H9 (cell line): ENCODE measurements around the gene TBC1D28. TPM values are rescaled to one million over a fixed set of nuclear protein-coding genes. Genes with fewer than 3 reads are reported as not detected.
"Not testable (repeated sequence)": the region's sequence is repeated elsewhere in the genome, so short reads cannot be mapped to it uniquely, and the experiment has no call there.

ENCODE experiments used
- DNase-seq: peaks from one replicate; pipeline ENCODE4 v3.0.0-alpha.2; 2017
- H2AFZ ChIP-seq: one replicate; pipeline ENCODE4 v1.6.1; 2013; ENCODE audit warnings: mild to moderate bottlenecking, low read length, control low read depth, moderate library complexity
- H2AK5ac ChIP-seq: 2 replicates; pipeline ENCODE4 v1.6.1; 2013; ENCODE audit warnings: low read length, control low read depth, mixed read lengths; ENCODE audit not compliant: insufficient read length
- H2BK120ac ChIP-seq: one replicate; pipeline ENCODE4 v1.6.1; 2013; ENCODE audit warnings: low read depth, mild to moderate bottlenecking, low read length, control low read depth, inconsistent platforms; ENCODE audit not compliant: poor library complexity, severe bottlenecking
- H2BK12ac ChIP-seq: 2 replicates; pipeline ENCODE4 v1.6.1; 2013; ENCODE audit warnings: low read length, control low read depth, mixed read lengths, low read depth; ENCODE audit not compliant: insufficient read length
- H2BK15ac ChIP-seq: 2 replicates; pipeline ENCODE4 v1.6.1; 2013; ENCODE audit warnings: low read depth, low read length, control low read depth
- H2BK20ac ChIP-seq: one replicate; pipeline ENCODE4 v1.6.1; 2013; ENCODE audit warnings: low read depth, mild to moderate bottlenecking, low read length, control low read depth, inconsistent platforms; ENCODE audit not compliant: poor library complexity, severe bottlenecking
- H2BK5ac ChIP-seq: 2 replicates; pipeline ENCODE4 v1.6.1; 2013; ENCODE audit warnings: low read length, control low read depth, mixed read lengths; ENCODE audit not compliant: insufficient read length
- H3K14ac ChIP-seq: 2 replicates; pipeline ENCODE4 v1.6.1; 2013; ENCODE audit warnings: low read length, control low read depth; ENCODE audit not compliant: insufficient read depth
- H3K18ac ChIP-seq: 2 replicates; pipeline ENCODE4 v1.6.1; 2013; ENCODE audit warnings: low read depth, mild to moderate bottlenecking, mixed read lengths, low read length, control low read depth; ENCODE audit not compliant: insufficient read length
- H3K23ac ChIP-seq: 2 replicates; pipeline ENCODE4 v1.6.1; 2013; ENCODE audit warnings: low read length, control low read depth, mixed read lengths, low read depth; ENCODE audit not compliant: insufficient read length
- H3K23me2 ChIP-seq: 2 replicates; pipeline ENCODE4 v1.6.1; 2013; ENCODE audit warnings: low read depth, mild to moderate bottlenecking, mixed read lengths, low read length, control low read depth; ENCODE audit not compliant: insufficient read length, poor library complexity, severe bottlenecking
- H3K27ac ChIP-seq: 2 replicates; pipeline ENCODE4 v1.5.1; 2013; ENCODE audit warnings: low read length, control low read depth, mixed read lengths, low read depth; ENCODE audit not compliant: insufficient read length
- H3K27me3 ChIP-seq: 2 replicates; pipeline ENCODE4 v1.6.1; 2013; ENCODE audit warnings: low read length, control low read depth, inconsistent platforms; ENCODE audit not compliant: insufficient read depth
- H3K4ac ChIP-seq: 2 replicates; pipeline ENCODE4 v1.6.1; 2013; ENCODE audit warnings: low read depth, mild to moderate bottlenecking, control low read depth, inconsistent platforms, low read length, moderate library complexity
- H3K4me1 ChIP-seq: 2 replicates; pipeline ENCODE4 v1.6.1; 2013; ENCODE audit warnings: low read length, control low read depth, inconsistent platforms; ENCODE audit not compliant: insufficient read depth
- H3K4me2 ChIP-seq: 2 replicates; pipeline ENCODE4 v1.6.1; 2013; ENCODE audit warnings: low read length, control low read depth, mixed read lengths; ENCODE audit not compliant: insufficient read length, insufficient read depth
- H3K56ac ChIP-seq: 2 replicates; pipeline ENCODE4 v1.6.1; 2013; ENCODE audit warnings: low read depth, mild to moderate bottlenecking, mixed read lengths, low read length, control low read depth; ENCODE audit not compliant: insufficient read length
- H3K79me1 ChIP-seq: 2 replicates; pipeline ENCODE4 v1.6.1; 2013; ENCODE audit warnings: low read depth, mild to moderate bottlenecking, moderate library complexity, low read length, control low read depth, inconsistent platforms; ENCODE audit not compliant: insufficient read depth, poor library complexity, severe bottlenecking
- H3K79me2 ChIP-seq: 2 replicates; pipeline ENCODE4 v1.6.1; 2013; ENCODE audit warnings: low read length, control low read depth, inconsistent platforms; ENCODE audit not compliant: insufficient read depth
- H3K9ac ChIP-seq: 2 replicates; pipeline ENCODE4 v1.6.1; 2013; ENCODE audit warnings: low read length, control low read depth, mixed read lengths; ENCODE audit not compliant: insufficient read length; ENCODE audit errors: extremely low read depth
- H3K9me3 ChIP-seq: one replicate; pipeline ENCODE4 v1.6.1; 2013; ENCODE audit warnings: low read depth, low read length, inconsistent platforms; ENCODE audit not compliant: control insufficient read depth
- H3T11ph ChIP-seq: one replicate; pipeline ENCODE4 v1.6.1; 2013; ENCODE audit warnings: mild to moderate bottlenecking, low read length, control low read depth, inconsistent platforms
- H4K20me1 ChIP-seq: one replicate; pipeline ENCODE4 v1.6.1; 2013; ENCODE audit not compliant: control insufficient read depth, insufficient read length, insufficient read depth
- H4K5ac ChIP-seq: 2 replicates; pipeline ENCODE4 v1.6.1; 2013; ENCODE audit warnings: low read depth, mild to moderate bottlenecking, mixed read lengths, low read length, control low read depth; ENCODE audit not compliant: insufficient read length
- H4K8ac ChIP-seq: replicated peaks from 2 replicates; pipeline ENCODE4 v1.6.1; 2013; ENCODE audit warnings: low read length, control low read depth, mixed read lengths, low read depth; ENCODE audit not compliant: insufficient read length
- H4K91ac ChIP-seq: 2 replicates; pipeline ENCODE4 v1.6.1; 2013; ENCODE audit warnings: low read depth, mild to moderate bottlenecking, moderate library complexity, mixed read lengths, low read length, control low read depth; ENCODE audit not compliant: insufficient read length
- H3K27ac Mint-ChIP-seq, 3 experiments: 2 replicates in 2 of 3; 3 replicates in 1 of 3; pipeline ENCODE4 v1.8.0; 2020 to 2021; ENCODE audit warnings: mixed read lengths in 3 of 3, mild to moderate bottlenecking in 1 of 3, moderate library complexity in 1 of 3
- H3K27me3 Mint-ChIP-seq: 2 replicates; pipeline ENCODE4 v1.8.0; 2021; ENCODE audit warnings: low read depth, mild to moderate bottlenecking, moderate library complexity, mixed read lengths
- H3K36me3 Mint-ChIP-seq, 3 experiments: 2 replicates in 2 of 3; 3 replicates in 1 of 3; pipeline ENCODE4 v1.8.0; 2020 to 2021; ENCODE audit warnings: low read depth in 3 of 3, mixed read lengths in 3 of 3; ENCODE audit not compliant: insufficient read depth in 1 of 3
- H3K4me1 Mint-ChIP-seq, 2 experiments: 2 replicates each; pipeline ENCODE4 v1.8.0; 2020; ENCODE audit warnings: mixed read lengths in 2 of 2
- H3K4me3 Mint-ChIP-seq, 2 experiments: 2 replicates in 1 of 2; 3 replicates in 1 of 2; pipeline ENCODE4 v1.8.0; 2020 to 2021; ENCODE audit warnings: mild to moderate bottlenecking in 2 of 2, mixed read lengths in 2 of 2, moderate library complexity in 1 of 2
- H3K9me3 Mint-ChIP-seq, 2 experiments: 2 replicates in 1 of 2; 3 replicates in 1 of 2; pipeline ENCODE4 v1.8.0; 2020; ENCODE audit warnings: mild to moderate bottlenecking in 2 of 2, mixed read lengths in 2 of 2, moderate library complexity in 1 of 2
- WGBS: extraction: QIAGEN DNeasy Blood & Tissue Kit; methylation state at CpG from one replicate; pipeline ENCODE4 v1.1.7; 2013; ENCODE audit warnings: missing lambda C conversion rate, low lambda C conversion rate, mixed read lengths; ENCODE audit not compliant: insufficient read length; ENCODE audit errors: extremely low coverage; 5-methylcytosine and 5-hydroxymethylcytosine counted together
- total RNA-seq: library from RNA; stranded (reverse); gene quantifications from 2 replicates; pipeline ENCODE4 v1.2.1, GENCODE V29; 2021

The TBC1D28 gene
- total RNA-seq, 1 experiment from 2014 or later: 0.24 TPM

GRCh38 chr17:18650094-18650493, 5.9 kb upstream of the TBC1D28 start:
- not testable (repeated sequence) for H3K4ac ChIP-seq, H3K4me3 Mint-ChIP-seq

DNA sequence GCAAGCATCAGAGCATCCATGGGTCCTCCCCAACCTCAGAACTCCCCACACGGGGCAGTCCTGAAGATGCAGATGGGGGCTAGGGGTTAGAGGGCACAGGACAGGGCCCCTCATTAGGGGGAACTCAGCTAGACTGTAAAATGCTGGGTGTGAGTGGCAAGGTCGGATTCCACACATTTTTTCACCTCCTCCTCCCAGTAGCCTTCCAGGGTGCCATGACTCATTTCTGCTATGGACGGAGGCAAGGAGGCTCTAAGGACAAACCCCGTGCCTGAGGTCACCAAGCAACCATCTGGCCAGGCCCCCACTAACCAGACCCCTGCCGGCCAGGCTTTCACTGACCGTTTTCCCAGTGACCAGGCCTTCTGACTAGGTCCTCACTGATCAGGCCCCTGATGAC, 1.1 kb downstream of the TBC1D28 start:
- not testable (repeated sequence) for H4K8ac ChIP-seq, H3K36me3 Mint-ChIP-seq, H4K20me1 ChIP-seq, H3K79me2 ChIP-seq, H3K9me3 Mint-ChIP-seq, H2BK15ac ChIP-seq, H3K4me3 Mint-ChIP-seq, H2AFZ ChIP-seq, H3K23me2 ChIP-seq, H3K4ac ChIP-seq, H3K9ac ChIP-seq, H3K79me1 ChIP-seq, H2BK12ac ChIP-seq, H3K14ac ChIP-seq, H3K27ac Mint-ChIP-seq, H3K4me2 ChIP-seq, H3K9me3 ChIP-seq, H4K91ac ChIP-seq, DNase-seq, H3K4me1 ChIP-seq, H3T11ph ChIP-seq, H3K27ac ChIP-seq, H3K18ac ChIP-seq, H2AK5ac ChIP-seq, H2BK20ac ChIP-seq, H3K27me3 ChIP-seq, H3K56ac ChIP-seq, H4K5ac ChIP-seq, H2BK120ac ChIP-seq, H2BK5ac ChIP-seq, H3K4me1 Mint-ChIP-seq, H3K23ac ChIP-seq, H3K27me3 Mint-ChIP-seq
- no CpG with 5 or more reads among the region's 6 CpGs for WGBS

More at GRCh38 chr17:18650094-18650493, 5.9 kb upstream of the TBC1D28 start:
- not testable (repeated sequence) for H3T11ph ChIP-seq, H4K91ac ChIP-seq, H3K27ac ChIP-seq, DNase-seq, H3K36me3 Mint-ChIP-seq, H3K18ac ChIP-seq, H2AFZ ChIP-seq, H3K27me3 Mint-ChIP-seq, H4K20me1 ChIP-seq, H4K5ac ChIP-seq, H3K9me3 ChIP-seq, H3K9me3 Mint-ChIP-seq, H3K4me1 ChIP-seq, H3K9ac ChIP-seq, H3K4me1 Mint-ChIP-seq, H2BK120ac ChIP-seq, H2AK5ac ChIP-seq, H3K79me1 ChIP-seq, H2BK12ac ChIP-seq, H2BK5ac ChIP-seq, H3K56ac ChIP-seq, H4K8ac ChIP-seq, H3K79me2 ChIP-seq, H3K23ac ChIP-seq, H3K27me3 ChIP-seq, H2BK20ac ChIP-seq, H3K4me2 ChIP-seq, H3K23me2 ChIP-seq, H2BK15ac ChIP-seq, H3K27ac Mint-ChIP-seq, H3K14ac ChIP-seq
- WGBS: no CpG with 5 or more reads among the region's 23 CpGs
